ENCODE results near the gene LIPC.

Gene LIPC

GRCh38 chr15:58475573-58476524 lies 44.1 kb downstream of the LIPC start:
- DNase-seq (ENCODE audit: low spot score): peak; percentile 23

- DNase-seq (ENCODE audit: low spot score): no peak
Measured at GRCh38 chr15:58476525-58477162, 44.9 kb downstream of the LIPC start.

- DNase-seq (ENCODE audit: low spot score): peak; percentile 40
Measured at GRCh38 chr15:58477170-58477569, 45.4 kb downstream of the LIPC start.

- no peak for DNase-seq (ENCODE audit: low spot score)
Measured at GRCh38 chr15:58478035-58478434, 46.2 kb downstream of the LIPC start.

- DNase-seq (ENCODE audit: low spot score): no peak
Measured at GRCh38 chr15:58478579-58478978, 46.8 kb downstream of the LIPC start.

- DNase-seq (ENCODE audit: low spot score): no peak
Measured at GRCh38 chr15:58479941-58480340, 48.1 kb downstream of the LIPC start.

GRCh38 chr15:58483376-58483775 lies 51.6 kb downstream of the LIPC start:
- no peak for DNase-seq (ENCODE audit: low spot score)

- DNase-seq (ENCODE audit: low spot score): peak; percentile 22
Measured at GRCh38 chr15:58484791-58485600, 53.2 kb downstream of the LIPC start.

GRCh38 chr15:58486062-58486461 lies 54.3 kb downstream of the LIPC start:
- no peak for DNase-seq (ENCODE audit: low spot score)

GRCh38 chr15:58486564-58486963 lies 54.8 kb downstream of the LIPC start:
- no peak for DNase-seq (ENCODE audit: low spot score)

GRCh38 chr15:58487041-58487723 lies 55.4 kb downstream of the LIPC start:
- DNase-seq (ENCODE audit: low spot score): no peak

GRCh38 chr15:58487724-58488120 lies 55.9 kb downstream of the LIPC start:
- DNase-seq (ENCODE audit: low spot score): no peak

- no peak for DNase-seq (ENCODE audit: low spot score)
Measured at GRCh38 chr15:58489289-58490085, 57.7 kb downstream of the LIPC start.

GRCh38 chr15:58490086-58490887 lies 58.5 kb downstream of the LIPC start:
- DNase-seq (ENCODE audit: low spot score): no peak

- DNase-seq (ENCODE audit: low spot score): no peak
Measured at GRCh38 chr15:58490888-58491473, 59.2 kb downstream of the LIPC start.

- no peak for DNase-seq (ENCODE audit: low spot score)
Measured at GRCh38 chr15:58491499-58492202, 59.9 kb downstream of the LIPC start.

GRCh38 chr15:58492661-58493397 lies 61.0 kb downstream of the LIPC start:
- no peak for DNase-seq (ENCODE audit: low spot score)

GRCh38 chr15:58494567-58494966 lies 62.8 kb downstream of the LIPC start:
- DNase-seq (ENCODE audit: low spot score): no peak

Measured in globus pallidus (tissue), 1 donor.